Uterus (tissue), 4 donors: ENCODE measurements around the gene STARD7. TPM values are rescaled to one million over a fixed set of nuclear protein-coding genes. Genes with fewer than 3 reads are reported as not detected.

Source experiments
- DNase-seq, 2 donors: peaks; one replicate each; pipeline ENCODE4 v3.0.0-alpha.2; 2019 to 2020
- H3K27ac ChIP-seq, 2 donors: fragments of 200-600 bp; sonication (generic); 1 replicate in 1 of 2; 2 replicates in 1 of 2; pipeline ENCODE4 v1.5.1; 2016 to 2018
- H3K27me3 ChIP-seq, 2 donors: fragments of 200-600 bp; sonication (generic); one replicate each; pipeline ENCODE4 v1.5.1; 2018 to 2019; ENCODE audit warnings: control low read depth in 1 of 2
- H3K36me3 ChIP-seq, 2 donors: fragments of 200-600 bp; sonication (generic); one replicate each; pipeline ENCODE4 v1.5.1; 2019; ENCODE audit warnings: control low read depth in 1 of 2
- H3K4me1 ChIP-seq, 2 donors: fragments of 200-600 bp; sonication (generic); one replicate each; pipeline ENCODE4 v1.5.1; 2018 to 2019; ENCODE audit warnings: control low read depth in 1 of 2
- H3K4me3 ChIP-seq, 2 donors: fragments of 200-600 bp; sonication (generic); 1 replicate in 1 of 2; 2 replicates in 1 of 2; pipeline ENCODE4 v1.5.1; 2018 to 2019; ENCODE audit warnings: mild to moderate bottlenecking in 1 of 2
- H3K9me3 ChIP-seq, 2 donors: fragments of 200-600 bp; sonication (generic); one replicate each; pipeline ENCODE4 v1.5.1; 2019; ENCODE audit warnings: control low read depth in 1 of 2
- POLR2A ChIP-seq, 2 donors: fragments of 450-650 bp; IDR thresholded peaks; one replicate each; pipeline ENCODE4 v1.6.1; 2016; ENCODE audit warnings: antibody characterized with exemption in 2 of 2, mild to moderate bottlenecking in 1 of 2, moderate library complexity in 1 of 2
- intact Hi-C: fragments of 100-400 bp; cut with DNase I; formaldehyde crosslinking; loops from one replicate; pipeline ENCODE4 v1.15.1; 2023; ENCODE audit warnings: low total_unique reads
- total RNA-seq, 4 donors: library from RNA; depleted of rRNA in 3 of 4; stranded (reverse); fragments of >200 nt in 3 of 4; gene quantifications; one replicate each; pipeline versions ENCODE4 v1.1.0 to v1.2.4, GENCODE V29; 2014 to 2023
- TF ChIP-seq, protein P1 (sequence below), 4 experiments: fragments of 200-600 bp in 2 of 4; fragments of 450-650 bp in 2 of 4; sonication (generic) in 2 of 4; IDR thresholded peaks; one replicate each; pipeline ENCODE4 v1.5.1; 2016 to 2019; ENCODE audit warnings: antibody characterized with exemption in 4 of 4, mild to moderate bottlenecking in 2 of 4, moderate library complexity in 1 of 4
- donor health status: DM: yes; HTN: yes; CAD: no.

Gene STARD7
- total RNA-seq, 4 donors from 2014 or later = 53.5 to 128 (median 76.4) TPM

DNA sequence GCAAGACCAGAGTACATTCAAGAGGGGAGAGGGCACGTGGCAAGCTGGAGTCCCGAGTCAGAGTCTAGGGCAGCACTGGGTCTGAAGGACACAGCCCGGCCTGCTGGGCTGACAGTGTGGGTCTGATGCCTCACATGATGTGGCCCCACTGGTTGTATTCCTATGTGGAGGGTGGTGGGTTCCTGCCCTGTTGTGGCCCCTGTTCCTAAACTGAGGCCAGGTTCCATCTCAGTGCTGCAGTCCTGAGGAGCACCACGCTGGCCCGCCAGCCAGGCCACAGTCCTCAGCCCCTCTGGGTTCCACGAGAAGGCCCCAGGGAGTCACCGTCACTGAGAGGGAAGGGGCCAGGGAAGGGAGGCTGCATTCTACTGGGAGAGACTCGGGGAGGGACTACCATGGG, 43.9 kb upstream of the STARD7 start:
- H3K4me1 ChIP-seq = peaks cover 0 to 8% of the 10 kb centered on the region in 2 donors
- no peak overlapping the region for H3K27ac ChIP-seq
- intact Hi-C loops = no loop called here
- H3K9me3 ChIP-seq = no peaks in the 10 kb centered on the region
- no peak for TF ChIP-seq POLR2A (IDR thresholded peaks at IDR 0.05)
- TF ChIP-seq, protein P1, sequence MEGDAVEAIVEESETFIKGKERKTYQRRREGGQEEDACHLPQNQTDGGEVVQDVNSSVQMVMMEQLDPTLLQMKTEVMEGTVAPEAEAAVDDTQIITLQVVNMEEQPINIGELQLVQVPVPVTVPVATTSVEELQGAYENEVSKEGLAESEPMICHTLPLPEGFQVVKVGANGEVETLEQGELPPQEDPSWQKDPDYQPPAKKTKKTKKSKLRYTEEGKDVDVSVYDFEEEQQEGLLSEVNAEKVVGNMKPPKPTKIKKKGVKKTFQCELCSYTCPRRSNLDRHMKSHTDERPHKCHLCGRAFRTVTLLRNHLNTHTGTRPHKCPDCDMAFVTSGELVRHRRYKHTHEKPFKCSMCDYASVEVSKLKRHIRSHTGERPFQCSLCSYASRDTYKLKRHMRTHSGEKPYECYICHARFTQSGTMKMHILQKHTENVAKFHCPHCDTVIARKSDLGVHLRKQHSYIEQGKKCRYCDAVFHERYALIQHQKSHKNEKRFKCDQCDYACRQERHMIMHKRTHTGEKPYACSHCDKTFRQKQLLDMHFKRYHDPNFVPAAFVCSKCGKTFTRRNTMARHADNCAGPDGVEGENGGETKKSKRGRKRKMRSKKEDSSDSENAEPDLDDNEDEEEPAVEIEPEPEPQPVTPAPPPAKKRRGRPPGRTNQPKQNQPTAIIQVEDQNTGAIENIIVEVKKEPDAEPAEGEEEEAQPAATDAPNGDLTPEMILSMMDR (IDR thresholded peaks at IDR 0.05) = no peak
- no peak overlapping the region for H3K4me3 ChIP-seq
- H3K36me3 ChIP-seq = no peaks in the 10 kb centered on the region
- DNase-seq = no peak
- no peaks in the 10 kb centered on the region for H3K27me3 ChIP-seq

DNA sequence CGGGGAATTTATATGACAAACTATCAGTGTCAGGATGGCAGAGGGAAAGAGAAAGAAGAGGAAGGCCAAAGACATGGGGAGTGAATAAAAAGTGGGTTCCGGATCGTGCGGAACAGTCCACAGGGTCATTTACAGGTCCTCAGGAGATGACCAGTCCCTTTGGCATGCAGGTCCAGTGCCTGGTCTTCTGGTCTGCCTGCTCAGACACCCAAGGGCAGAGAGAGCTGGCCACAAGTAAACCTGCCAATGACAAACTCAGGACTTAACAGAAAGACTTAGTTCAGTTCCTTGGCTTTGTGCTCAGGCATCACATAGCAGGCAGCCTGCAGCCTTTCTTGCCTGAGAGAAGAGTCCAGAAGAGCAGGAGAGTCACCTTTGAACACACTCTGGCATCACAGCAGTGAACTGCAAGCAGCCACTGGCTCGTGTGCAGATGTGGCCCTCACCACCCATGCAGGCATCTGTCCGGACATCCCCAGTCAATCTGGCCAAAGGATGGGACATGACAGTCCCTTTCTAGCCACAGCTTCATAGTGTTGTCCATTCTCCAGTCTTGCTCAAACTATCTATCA, 43.2 kb upstream of the STARD7 start:
- intact Hi-C loops = no loop called here
- Histone ChIP-seq H3K4me1 (peaks cover 0 to 8% of the 10 kb centered on the region in 2 donors), H3K27me3 (no peaks in the 10 kb centered on the region), H3K27ac (peak overlapping the region in 1 of 2 donors; percentile 41), H3K9me3 (no peaks in the 10 kb centered on the region), H3K4me3 (no peak overlapping the region), H3K36me3 (no peaks in the 10 kb centered on the region)
- TF ChIP-seq, protein P1 (IDR thresholded peaks at IDR 0.05) = no peak
- TF ChIP-seq POLR2A (IDR thresholded peaks at IDR 0.05) = no peak
- DNase-seq = peak; percentile 41 to 49

DNA sequence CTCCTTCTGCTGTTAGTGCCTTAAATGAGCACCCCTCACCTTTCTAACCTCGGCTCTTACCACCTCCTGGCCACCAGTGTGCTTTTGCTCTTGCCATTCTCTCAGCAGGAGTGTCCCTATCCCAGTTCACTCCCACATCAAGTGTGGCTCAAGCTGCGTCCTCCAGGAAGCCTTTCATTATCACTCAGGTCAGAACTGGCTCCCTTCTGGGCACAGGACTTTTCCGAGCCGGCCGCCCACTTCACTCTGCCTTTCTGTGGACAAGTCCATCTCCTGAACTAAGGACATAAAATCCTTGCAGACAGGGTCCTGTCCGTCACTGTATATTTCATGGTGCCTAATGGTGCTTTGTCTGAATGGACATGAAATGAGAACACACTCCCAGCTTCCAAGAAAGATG, 41.6 kb upstream of the STARD7 start:
- intact Hi-C loops = no loop called here
- H3K27ac ChIP-seq = peak overlapping the region in 1 of 2 donors; percentile 41
- no peak for DNase-seq
- no peaks in the 10 kb centered on the region for H3K36me3 ChIP-seq
- H3K27me3 ChIP-seq = no peaks in the 10 kb centered on the region
- TF ChIP-seq, protein P1 (IDR thresholded peaks at IDR 0.05) = no peak
- peaks cover 0 to 8% of the 10 kb centered on the region in 2 donors for H3K4me1 ChIP-seq
- H3K4me3 ChIP-seq = no peak overlapping the region
- no peaks in the 10 kb centered on the region for H3K9me3 ChIP-seq

DNA sequence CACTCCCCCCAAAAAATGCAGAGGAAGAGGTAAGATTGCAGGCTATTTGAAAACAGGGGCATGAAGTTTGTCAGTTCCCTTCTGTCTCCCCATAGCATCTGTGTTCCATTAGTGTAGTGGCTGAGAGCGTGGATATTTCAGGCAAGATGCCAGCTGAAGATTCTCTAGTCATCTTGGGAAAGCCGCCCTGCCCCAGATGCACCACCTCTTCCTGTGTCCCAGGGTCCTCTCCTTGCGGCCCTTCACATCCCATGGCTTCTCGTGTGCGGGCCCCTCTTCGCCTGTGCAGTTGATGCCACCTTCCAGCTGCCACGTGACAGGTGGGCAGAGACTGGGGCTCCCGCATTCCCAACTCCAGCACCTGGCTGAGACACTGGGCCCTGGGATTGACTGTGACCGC, 41.0 kb upstream of the STARD7 start:
- no peak for TF ChIP-seq POLR2A (IDR thresholded peaks at IDR 0.05)
- TF ChIP-seq, protein P1 (IDR thresholded peaks at IDR 0.05) = no peak
- Histone ChIP-seq H3K27ac (peak overlapping the region in 1 of 2 donors; percentile 41), H3K4me3 (no peak overlapping the region), H3K27me3 (no peaks in the 10 kb centered on the region), H3K9me3 (no peaks in the 10 kb centered on the region), H3K4me1 (peaks cover 0 to 8% of the 10 kb centered on the region in 2 donors), H3K36me3 (no peaks in the 10 kb centered on the region)
- peak; percentile 37 to 49 for DNase-seq
- intact Hi-C loops = no loop called here

DNA sequence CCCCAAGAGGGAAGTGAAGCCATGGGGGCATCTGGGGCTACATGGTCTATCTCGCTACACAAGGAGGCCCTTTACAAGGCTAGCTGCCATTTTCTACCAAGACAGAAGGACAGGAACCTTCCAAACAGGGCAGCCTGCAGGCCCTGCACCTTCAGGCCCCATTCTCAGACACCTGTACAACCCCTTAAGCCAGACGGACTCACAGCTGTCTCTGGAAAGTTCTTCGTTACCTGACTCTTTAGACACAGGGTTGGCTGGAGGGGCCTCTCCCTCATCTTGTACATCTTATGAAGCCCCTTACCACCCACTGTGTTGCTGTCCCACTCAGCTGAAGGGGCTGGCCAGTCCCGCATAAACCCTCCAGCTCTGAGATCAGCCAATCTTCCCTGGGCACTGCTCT, 40.0 kb upstream of the STARD7 start:
- intact Hi-C loops = no loop called here
- no peak for DNase-seq
- no peak overlapping the region for H3K27ac ChIP-seq

More for the DNA sequence above, 40.0 kb upstream of the STARD7 start:
- H3K36me3 ChIP-seq = no peaks in the 10 kb centered on the region
- H3K4me3 ChIP-seq = no peak overlapping the region
- peaks cover 0 to 8% of the 10 kb centered on the region in 2 donors for H3K4me1 ChIP-seq
- TF ChIP-seq POLR2A (IDR thresholded peaks at IDR 0.05) = no peak
- TF ChIP-seq, protein P1 (IDR thresholded peaks at IDR 0.05) = no peak
- H3K9me3 ChIP-seq = no peaks in the 10 kb centered on the region
- H3K27me3 ChIP-seq = no peaks in the 10 kb centered on the region
